OCI-M2 (cell line): Measurements from ENCODE around the gene GPR137B.
"Not testable (repeated sequence)": the region's sequence is repeated elsewhere in the genome, so short reads cannot be mapped to it uniquely, and the experiment has no call there.

Experiments
- DNase-seq: peaks from one replicate; lab custom pipeline; 2025; ENCODE audit not compliant: unreplicated experiment; lab: John Stamatoyannopoulos, UW

Gene GPR137B

DNA sequence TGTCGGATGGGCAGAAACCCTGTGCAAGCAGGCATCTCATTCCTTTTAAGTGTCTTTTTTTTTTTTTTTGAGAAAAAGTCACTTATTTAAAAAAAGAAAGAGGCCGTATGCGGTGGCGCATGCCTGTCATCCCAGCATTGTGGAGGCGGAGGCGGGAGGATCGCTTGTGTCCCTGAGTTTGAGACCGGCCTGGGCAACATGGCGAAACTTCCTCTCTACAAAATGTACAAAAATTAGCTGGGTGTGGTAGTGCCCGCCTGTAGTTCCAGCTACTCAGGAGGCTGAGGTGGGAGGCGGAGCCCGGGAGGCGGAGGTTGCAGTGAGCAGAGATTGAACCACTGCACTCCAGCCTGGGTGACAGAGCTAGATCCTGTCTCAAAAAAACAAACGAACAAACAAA is 1.7 kb downstream of the GPR137B start:
- no peak for DNase-seq

DNA sequence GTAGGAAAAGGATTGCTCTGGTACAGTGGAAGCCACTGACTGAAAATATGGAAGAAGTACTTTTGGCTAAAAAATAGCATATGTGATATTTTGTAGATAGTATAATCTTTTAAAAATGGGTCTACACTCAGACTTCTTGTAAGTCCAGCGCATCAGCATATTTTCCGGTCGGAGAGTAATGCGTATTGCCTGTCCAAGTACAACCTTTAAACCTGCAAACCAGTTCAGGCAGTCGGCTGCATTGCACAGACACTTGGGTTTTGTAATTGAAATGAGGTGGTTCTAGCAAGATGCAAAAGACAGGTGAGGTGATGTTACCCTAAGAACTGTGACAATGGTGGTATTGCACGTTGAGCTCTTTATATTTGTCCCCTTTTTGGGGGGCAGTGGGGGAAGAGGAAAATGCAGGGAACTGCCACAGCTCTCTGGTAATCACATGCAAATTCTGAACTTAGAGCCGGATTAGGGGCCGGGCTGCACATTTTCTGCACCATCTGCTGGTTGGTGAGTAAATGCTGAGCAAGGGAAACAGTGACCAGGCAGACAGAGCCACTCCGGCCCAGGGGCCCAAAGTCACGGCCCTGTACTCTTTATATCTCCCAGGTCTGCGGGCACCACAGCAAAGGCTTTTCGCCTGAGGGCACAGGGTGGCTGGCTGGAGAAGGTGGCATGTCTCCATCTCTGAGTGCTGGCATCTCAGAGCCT is 2.3 kb downstream of the GPR137B start:
- DNase-seq, result no peak

DNA sequence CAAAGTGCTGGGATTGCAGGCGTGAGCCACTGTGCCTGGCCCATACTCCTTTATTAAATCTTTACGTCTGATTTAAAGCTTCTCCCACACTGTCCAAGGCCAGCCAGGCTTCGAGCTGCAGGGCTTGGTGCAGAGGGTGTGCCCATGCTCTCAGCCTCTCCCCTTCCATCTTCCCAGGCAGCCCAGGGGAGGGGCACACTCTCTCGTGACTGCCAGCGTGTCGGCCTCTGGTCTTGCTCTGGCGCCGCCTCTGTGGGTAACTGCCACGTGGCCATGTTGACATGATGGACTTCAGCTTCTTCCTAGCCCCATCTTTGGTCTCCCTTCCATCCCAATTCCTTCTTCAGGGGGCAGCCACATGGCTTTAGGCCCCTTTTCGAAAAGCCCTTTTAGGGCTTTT is 4.7 kb downstream of the GPR137B start:
- no peak for DNase-seq

DNA sequence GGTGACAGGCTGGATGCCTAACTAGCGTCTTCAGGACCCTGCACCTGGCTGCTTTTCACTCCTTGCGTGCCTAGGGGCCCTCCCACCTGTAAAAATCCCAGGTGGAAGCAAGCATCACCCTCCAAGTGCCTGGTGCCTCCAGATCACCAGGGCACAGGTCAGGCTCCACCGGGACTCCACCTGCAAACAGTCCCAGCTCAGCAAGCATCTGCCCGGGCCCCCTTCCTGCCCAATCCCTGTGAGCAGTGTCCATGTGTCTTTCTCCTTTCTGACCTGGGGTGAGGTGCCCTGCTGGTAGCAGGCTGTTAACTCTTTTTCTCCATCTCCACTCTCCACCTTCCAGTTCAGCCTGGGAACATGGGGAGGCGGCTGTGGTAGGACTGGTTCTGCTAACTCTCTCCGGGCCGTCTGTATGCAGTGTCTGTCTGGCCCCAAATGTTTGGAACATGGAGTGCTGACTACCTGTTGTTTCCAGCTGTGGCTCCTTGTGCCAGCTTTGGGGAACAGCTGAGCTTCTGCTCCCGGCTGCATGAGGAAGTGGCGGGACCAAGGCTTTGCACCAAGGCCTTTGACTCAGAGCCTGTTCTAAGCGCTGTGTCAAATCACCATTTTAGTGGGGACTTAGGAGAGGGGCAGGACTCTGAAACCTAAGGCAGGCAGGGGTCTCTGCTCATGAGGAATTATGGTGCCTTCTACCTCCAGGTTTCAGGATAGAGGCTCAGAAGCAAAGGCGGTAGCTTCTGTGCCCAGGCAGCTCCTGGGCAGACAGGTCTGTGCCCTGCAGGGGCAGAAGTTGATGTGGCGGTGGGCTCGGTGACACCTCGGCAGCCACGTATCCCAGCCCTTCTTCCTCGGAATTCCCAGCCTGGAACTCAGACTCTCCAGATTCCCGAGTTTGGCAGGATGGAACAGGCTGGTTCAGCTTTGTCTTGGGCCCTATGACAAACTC is 5.5 kb downstream of the GPR137B start:
- no peak for DNase-seq

DNA sequence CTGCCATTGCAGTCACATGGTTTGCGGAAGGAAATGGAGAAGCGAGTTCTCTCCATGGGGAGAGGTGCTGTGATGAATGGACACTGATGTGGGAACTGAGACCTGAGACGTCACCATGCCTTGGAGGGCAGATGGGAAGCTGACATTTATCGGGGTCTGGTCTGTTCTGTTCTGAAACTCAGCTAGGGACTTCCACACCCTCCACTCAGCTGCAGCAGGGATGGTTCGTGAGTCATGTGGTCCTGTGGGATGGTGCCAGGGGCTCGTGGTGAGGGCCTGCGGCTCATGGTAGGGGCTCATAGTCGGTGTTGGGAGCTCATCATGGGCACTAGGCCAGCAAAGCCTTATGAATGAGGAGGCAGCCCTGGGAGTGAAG is 6.1 kb downstream of the GPR137B start:
- no peak for DNase-seq

DNA sequence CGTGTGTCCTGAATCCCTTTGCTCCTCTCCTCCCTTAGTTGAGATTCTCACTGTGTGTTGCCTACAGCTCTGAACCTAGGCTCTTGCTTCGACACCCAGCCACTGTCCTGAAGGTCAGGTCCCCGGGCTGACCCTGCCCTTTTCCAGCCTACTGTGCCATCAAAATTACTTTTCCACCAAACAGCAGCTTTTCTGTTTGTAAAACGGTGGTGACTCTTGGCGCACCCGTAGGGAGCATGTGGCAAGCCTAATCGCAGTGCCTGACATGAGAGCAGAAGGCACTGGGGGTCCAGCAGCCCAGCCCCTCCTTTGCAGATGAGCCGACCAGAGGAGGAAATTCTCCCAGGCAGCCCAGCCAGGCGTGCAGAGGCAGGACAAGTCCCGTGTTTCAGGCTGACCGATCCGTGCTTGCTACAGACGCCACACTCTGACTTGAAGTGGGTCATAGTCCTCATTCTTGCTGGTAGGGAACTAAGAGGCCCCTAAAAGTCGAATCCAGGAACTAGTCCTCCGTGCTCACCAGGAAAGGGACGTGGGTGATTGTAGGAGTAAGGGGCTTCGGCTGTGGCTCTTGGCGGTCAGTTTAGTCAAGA is 6.8 kb downstream of the GPR137B start:
- DNase-seq, result no peak

DNA sequence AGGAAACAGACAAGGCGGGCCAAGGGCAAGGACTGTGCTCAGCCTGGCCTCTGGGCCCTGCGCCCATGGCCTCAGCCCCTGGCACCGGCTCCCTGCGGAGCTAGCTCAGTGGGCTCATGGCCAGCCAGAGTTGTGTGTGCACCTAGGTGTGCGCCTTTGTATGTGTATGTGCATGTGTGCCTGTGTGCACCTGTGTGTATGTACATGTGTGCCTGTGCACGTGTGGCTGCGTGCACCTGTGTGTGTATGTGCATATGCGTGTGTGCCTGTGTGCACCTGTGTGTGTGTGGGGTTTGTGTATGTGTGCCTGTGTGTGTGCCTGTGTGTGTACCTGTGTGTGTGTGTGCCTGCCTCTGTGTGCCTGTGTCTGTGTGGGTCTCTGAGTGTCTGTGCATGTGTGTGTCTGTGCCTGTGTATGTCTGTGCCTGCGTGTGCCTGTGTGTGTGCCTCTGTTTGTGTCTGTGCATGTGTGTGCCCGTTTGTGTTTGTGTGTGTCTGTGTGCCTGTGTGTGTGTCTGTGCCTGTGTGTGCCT is 7.4 kb downstream of the GPR137B start:
- DNase-seq, result no peak

DNA sequence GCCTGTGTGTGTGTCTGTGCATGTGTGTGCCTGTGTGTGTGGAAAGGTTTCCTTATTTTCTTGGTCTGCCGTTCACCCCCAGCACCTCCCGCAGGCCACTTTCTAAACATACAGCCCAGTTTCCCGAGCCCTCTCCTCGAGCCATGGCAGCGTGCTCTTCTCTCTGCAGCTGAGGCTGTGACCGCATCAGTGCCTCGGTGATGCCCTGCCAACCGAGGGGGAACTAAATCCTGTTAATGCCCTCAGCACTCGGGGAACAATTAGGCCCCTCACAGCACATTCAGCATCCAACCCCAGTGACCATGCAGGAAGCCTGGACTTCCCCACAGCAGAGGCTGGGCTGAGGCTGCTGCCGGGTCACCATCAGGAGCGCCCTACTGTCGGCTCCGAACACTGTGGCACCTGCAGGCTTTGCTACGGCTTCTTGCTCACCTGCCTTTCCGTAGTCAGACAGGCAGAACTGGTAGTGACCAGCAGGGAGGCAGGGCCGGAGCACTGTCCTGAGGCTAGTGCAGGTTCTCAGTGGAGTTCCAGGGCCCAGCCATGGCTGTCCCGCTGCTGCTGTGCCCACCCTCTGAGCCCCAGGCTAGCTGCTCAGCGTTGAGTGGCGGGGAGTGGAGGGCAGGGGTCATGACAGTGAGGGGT is 8.1 kb downstream of the GPR137B start:
- no peak for DNase-seq

DNA sequence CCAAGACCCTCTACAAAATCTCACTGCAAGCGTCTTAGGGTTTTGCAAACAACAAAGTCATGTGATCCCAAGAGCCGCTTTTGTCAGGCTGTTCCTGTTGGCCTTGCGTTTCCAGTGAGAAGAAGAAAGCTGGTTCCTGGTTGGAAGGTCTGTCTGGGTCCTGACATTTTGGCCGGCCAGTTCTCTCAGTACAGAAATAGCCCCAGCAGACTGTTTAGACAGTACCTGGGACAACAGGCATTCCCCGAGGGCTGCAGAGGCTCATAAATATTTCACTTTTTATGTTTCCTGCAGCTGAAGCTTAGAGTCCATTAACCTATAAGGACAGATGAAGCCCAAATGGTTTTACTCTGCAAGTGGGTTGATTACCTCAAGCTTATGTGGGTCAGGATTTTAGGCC is 8.6 kb downstream of the GPR137B start:
- DNase-seq, result no peak

DNA sequence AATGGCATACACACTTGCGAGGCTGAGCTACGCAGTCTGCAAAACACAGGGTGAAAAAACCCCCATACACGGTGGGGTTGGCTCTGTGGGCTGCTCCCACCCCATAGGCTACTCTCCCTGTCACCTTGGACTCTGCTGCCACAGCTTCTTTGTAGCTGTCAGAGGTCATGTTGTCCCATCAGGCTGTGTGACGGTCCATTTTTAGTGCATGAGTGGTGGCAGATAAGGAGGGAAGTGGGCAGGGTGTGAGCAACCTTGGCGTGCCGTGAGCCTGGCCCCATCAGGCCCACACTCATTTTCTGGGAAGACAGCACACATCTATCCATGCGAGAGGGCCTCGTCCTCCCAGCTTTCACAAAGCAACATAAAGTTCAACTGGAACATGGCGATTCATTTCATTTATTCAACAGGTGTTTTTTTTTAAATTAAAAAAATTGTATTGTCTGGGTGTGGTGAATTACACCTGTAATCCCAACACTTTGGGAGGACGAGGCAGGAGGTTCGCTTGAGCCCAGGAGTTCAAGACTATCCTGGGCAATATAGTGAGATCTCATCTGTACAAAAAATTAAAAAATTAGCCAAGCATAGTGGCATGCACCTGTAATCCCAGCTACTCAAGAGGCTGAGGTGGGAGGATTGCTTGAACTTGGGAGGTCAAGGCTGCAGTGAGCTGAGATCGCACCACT is 9.5 kb downstream of the GPR137B start:
- no peak for DNase-seq

DNA sequence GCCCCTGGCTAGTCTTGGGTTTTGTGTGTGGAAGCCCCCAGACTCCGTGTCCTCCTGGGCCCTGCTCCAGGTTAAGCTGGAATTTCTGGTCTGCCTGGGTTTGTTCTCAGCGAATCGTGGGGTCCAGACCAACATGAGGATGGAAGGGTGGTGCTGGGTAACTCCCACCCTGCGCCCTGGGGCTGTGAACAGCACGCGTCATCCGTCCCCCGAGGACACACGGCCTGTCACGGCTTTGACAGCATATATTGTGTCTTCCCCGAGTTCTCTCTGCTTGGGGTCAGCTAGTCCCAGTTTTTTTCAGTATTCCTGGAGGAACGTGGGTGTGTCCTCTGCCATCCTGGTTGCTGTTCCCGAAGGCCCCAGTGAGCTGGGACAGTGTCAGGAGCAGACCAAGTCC is 11.8 kb downstream of the GPR137B start:
- no peak for DNase-seq

DNA sequence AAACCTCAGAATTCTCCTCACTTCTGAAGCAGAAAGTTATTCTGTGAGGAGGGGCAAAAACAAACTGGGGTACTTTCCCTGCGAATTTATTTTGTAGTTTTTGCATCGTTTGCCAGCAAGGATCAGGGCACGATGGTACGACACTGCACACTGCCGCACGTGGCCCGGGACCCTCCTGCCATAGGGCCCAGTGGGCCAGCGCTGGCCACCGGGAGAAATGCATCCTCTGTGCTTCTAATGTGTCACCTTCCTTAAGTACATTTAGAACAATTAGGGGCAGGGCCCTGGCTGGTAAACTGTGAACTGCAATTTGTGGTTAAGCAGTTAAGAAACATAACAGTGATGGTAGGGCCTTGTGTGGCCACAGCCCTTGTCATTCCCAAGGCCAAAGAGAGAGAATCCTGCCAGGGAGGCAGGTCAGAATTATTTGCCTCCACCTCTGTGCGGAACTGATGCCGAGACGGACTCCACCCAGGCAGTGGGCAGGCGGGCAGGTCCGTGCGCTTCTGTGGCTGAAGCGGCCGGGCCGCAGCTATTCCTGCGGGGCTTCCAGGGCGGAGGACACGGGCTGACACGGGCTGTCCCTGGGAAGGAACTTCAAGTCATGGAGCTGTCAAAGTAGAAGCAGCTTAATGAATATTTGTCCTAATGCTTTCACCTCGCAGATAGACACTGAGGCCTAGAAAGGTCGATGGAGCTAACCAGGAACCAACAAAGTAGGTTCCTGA is 12.5 kb downstream of the GPR137B start:
- DNase-seq, result no peak

DNA sequence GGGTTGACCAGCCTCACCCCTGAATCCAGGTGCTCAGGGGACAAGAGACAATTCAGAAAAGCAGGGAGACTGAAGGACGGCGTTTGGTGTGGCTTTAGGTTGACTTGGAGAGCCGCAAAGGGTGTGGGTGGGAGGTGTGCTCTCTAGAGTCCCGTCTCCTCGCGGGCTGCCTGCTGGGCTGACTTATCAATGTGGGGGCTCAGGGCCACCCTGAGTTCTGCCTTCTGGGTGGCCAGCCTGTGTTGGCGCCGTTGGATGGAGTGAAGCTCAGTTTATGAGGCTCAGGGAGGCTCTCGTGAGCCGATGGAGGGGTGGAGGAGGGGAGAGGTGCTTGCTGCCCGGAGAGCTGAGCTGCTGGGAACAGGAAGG is 13.0 kb downstream of the GPR137B start:
- no peak for DNase-seq

DNA sequence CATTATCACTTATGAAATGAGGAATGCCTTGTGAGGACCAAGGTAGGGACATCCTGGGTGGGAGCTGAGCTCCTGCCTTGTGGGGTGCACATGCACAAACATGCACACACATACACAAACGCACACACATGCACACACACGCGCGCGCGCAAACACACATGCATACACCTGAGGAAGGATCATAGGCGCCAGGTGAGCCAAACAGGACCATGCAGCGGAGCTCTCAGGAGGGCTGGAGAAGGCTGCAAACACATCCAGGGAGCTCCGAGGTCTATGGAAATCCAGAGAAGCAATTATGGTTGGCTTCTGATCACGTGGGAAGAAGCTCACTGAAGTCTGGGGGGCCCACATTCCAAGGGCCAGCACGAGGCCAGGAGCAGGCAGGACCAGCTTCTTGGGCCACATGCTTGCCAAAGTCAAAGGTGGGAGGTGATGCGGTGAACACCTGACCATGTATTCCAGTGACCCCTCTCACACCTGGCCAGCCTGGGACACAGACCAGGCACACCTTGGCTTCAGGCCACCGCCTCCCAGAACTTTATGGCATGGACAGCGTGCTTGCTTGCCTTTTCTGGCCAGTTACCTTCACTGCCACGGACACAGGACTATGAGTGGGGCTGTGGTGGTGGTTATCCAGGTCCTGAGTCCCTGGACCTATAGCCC is 13.6 kb downstream of the GPR137B start:
- no peak for DNase-seq

DNA sequence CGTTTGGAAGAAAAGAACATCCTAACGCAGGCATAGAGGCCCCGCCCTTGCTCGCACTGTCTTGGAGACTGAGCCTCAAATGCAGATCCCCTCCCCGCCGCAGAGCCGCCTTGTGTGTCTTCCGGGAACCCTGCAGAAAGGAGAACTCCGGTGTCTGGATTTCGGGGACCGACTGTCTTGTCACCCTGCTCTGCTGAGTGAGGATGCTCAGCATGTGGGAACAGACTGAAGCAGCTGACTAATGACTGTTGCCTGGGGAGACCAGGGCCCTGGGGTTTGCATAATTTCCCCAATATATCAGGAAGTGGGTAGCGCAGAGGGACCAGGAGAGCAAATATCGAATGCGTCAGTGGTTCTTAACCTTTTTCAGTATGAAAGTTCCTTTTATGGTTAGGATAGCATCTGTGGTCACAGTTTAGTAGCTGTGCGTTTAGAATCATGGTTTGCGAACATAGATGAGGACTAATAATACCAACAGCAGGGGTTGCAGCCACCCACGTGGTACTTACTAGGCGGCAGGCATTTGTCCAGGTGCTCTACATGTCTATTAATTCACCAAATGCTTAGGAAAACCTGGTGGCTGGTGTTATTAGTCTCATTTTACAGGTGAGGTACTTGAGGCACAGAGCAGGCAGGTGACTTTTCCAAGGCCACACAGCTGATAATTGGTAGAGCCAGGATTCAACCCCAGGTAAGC is 14.3 kb downstream of the GPR137B start:
- no peak for DNase-seq

DNA sequence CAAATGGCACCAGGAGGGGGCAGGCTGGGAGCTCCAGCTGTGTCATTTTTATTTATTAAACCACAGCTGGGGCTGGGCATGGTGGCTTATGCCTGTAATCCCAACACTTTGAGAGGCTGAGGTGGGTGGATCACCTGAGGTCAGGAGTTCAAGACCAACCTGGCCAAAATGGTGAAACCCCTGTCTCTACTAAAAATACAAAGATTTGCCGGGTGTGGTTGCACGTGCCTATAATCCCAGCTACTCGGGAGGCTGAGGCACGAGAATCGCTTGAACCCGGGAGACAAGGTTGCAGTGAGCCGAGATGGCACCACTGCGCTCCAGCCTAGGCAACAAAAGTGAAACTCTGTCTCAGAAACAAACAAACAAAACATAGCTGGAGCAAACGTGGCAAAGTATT is 15.7 kb downstream of the GPR137B start:
- DNase-seq, result not testable (repeated sequence)

DNA sequence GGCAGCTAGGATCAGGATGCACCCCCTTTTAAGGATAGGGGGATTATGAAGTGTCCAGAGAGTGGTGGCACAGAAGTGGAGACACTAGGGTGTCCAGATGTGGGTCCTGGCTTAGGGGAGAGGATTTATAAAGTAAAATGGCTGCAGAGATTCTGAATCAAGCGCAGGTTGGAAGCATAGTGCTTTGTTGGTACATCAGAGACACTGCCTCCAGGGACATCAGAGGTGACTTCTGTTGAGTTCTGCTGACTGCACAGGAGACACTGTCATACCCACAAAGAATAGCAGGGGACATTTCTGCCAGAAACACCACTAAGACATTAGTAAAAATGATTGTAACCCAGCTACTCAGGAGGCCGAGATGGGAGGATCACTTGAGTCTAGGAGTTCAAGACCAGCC is 16.4 kb downstream of the GPR137B start:
- no peak for DNase-seq

DNA sequence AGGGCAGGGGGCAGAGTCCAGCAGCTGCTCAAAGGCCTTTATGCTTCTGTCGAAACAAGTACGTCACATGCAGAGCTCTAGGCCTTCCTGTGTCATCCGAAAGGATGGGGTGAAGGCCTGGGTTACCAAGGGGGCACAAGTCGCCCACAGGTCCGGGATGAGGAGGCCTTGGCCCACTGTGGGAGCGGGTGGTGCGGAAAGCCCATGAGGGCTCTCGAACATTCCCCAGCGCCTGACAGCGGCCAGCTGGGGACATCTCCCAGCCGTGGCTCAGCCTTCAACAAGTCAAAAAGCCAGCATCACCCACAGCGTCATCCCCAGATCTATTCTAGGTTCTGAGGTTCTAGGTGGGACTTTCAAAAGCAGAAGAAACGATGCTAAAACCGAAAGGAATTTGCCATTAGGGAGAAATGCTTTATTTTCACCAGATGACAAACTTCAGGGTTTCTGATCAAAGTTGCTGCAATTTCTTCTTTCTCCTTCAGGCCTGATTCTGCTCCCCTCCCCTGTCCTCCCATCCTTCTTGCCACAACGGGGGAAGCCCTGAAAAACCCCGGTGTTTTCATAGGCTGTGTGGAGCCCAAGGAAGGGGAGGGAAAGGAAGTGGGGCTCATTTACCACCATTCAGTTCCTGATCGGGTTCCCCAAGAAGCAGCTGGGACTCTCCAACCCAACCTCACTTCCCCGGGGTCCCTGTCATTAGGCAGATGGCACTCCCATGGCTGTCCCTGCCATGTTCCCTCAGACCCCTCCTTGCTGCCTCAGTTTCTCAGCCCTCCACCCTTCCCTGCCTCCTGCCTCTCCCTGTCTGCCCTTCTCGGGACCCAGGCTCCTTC is 17.6 kb downstream of the GPR137B start:
- no peak for DNase-seq
